ENCODE results near the gene RPS6KC1. TPM values are rescaled to one million over a fixed set of nuclear protein-coding genes. Genes with fewer than 3 reads are reported as not detected.
"Not testable (repeated sequence)": the region's sequence is repeated elsewhere in the genome, so short reads cannot be mapped to it uniquely, and the experiment has no call there.

Gene RPS6KC1
- total and polyA plus RNA-seq, 2 donors from 2014 or later, result 6.3 to 13.8 TPM

DNA sequence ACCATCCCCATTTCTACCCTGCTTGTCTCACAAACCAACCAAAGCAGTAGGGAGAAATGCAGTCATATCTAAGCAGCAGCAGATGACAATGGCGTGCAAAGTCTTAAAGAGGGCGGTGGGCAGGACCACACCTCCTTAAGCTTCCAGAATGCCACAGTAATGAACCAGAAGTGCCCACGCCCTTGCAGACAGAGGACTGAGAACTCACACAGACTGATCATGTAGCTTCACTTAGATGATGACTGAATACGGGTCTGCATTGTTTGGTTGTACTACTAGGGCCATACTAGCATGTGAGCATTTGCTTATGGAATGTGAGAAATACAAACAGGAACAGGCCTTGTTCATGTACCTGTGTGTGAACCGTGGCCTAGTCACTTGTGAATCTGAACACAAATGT, 246.0 kb downstream of the RPS6KC1 start:
- Histone ChIP-seq H3K9ac (ENCODE audit: low read length in 3 of 3) (no peak overlapping the region), H3K4me3 (ENCODE audit: low read length in 3 of 3) (no peak overlapping the region), H3K4me1 (ENCODE audit: control insufficient read depth in 2 of 3, insufficient read depth in 2 of 3, low read depth in 1 of 3, low read length in 3 of 3) (no peaks in the 10 kb centered on the region), H3K27ac (ENCODE audit: low read depth in 2 of 2, low read length in 2 of 2) (no peak overlapping the region), H3K9me3 (ENCODE audit: control insufficient read depth in 2 of 3, insufficient read depth in 1 of 3, low read length in 3 of 3) (peaks cover 0 to 13% (median 5%) of the 10 kb centered on the region in 3 donors), H3K36me3 (ENCODE audit: control insufficient read depth in 2 of 3, insufficient read depth in 3 of 3, low read length in 3 of 3) (no peaks in the 10 kb centered on the region), H3K27me3 (ENCODE audit: control insufficient read depth, insufficient read depth, low read length) (no peaks in the 10 kb centered on the region)
- TF ChIP-seq, protein P1, sequence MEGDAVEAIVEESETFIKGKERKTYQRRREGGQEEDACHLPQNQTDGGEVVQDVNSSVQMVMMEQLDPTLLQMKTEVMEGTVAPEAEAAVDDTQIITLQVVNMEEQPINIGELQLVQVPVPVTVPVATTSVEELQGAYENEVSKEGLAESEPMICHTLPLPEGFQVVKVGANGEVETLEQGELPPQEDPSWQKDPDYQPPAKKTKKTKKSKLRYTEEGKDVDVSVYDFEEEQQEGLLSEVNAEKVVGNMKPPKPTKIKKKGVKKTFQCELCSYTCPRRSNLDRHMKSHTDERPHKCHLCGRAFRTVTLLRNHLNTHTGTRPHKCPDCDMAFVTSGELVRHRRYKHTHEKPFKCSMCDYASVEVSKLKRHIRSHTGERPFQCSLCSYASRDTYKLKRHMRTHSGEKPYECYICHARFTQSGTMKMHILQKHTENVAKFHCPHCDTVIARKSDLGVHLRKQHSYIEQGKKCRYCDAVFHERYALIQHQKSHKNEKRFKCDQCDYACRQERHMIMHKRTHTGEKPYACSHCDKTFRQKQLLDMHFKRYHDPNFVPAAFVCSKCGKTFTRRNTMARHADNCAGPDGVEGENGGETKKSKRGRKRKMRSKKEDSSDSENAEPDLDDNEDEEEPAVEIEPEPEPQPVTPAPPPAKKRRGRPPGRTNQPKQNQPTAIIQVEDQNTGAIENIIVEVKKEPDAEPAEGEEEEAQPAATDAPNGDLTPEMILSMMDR (IDR thresholded peaks at IDR 0.05; ENCODE audit: borderline replicate concordance, extremely low read depth, insufficient read depth), result no peak
- intact Hi-C loops (cut with DNase I), result no loop called here
- FAIRE-seq, result no peak
- no peak for DNase-seq

DNA sequence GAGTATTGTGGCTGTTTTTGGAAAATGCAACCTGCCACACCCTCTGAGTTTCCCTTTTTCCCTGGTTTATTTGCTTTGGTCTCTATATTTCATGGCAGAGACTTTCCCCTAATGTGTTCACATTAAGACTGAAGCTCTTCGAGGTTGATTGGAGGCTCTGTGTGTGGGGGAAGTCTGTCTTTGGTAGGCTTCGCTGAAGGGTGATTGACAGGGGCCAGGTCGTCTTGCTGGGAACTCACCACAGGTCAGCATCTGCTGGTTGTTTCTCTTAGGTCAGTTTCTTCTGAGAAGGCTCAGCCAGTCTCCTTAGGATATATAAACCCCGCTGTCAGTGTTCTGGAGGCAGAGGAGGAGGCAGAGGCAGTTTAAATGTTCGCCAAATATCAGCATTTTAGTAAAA, 249.4 kb downstream of the RPS6KC1 start:
- intact Hi-C loops (cut with DNase I), result no loop called here
- no peak for FAIRE-seq
- no peak overlapping the region for H3K9ac ChIP-seq (ENCODE audit: low read length in 3 of 3)
- peaks cover 0 to 13% (median 5%) of the 10 kb centered on the region in 3 donors for H3K9me3 ChIP-seq (ENCODE audit: control insufficient read depth in 2 of 3, insufficient read depth in 1 of 3, low read length in 3 of 3)
- TF ChIP-seq, protein P1 (IDR thresholded peaks at IDR 0.05; ENCODE audit: borderline replicate concordance, extremely low read depth, insufficient read depth), result no peak
- no peak overlapping the region for H3K4me3 ChIP-seq (ENCODE audit: low read length in 3 of 3)
- no peak for DNase-seq
- H3K36me3 ChIP-seq (ENCODE audit: control insufficient read depth in 2 of 3, insufficient read depth in 3 of 3, low read length in 3 of 3), result no peaks in the 10 kb centered on the region
- no peaks in the 10 kb centered on the region for H3K27me3 ChIP-seq (ENCODE audit: control insufficient read depth, insufficient read depth, low read length)
- no peaks in the 10 kb centered on the region for H3K4me1 ChIP-seq (ENCODE audit: control insufficient read depth in 2 of 3, insufficient read depth in 2 of 3, low read depth in 1 of 3, low read length in 3 of 3)
- H3K27ac ChIP-seq (ENCODE audit: low read depth in 2 of 2, low read length in 2 of 2), result no peak overlapping the region

DNA sequence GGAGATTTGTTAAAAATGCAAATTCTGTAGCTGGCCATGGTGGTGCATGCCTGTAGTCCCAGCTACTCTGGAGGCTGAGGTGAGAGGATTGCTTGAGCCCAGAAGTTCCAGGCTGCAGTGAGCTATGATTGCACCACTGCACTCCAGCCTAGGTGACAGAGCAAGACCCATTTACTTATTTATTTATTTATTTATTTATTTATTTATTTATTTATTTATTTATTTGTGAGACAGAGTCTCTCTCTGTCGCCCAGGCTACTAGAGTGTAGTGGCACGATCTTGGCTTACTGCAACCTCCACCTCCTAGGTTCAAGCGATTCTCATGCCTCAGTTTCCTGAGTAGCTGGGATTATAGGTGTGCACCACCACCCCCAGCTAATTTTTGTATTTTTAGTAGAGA, 250.5 kb downstream of the RPS6KC1 start:
- H3K9ac ChIP-seq (ENCODE audit: low read length in 3 of 3); H3K4me1 ChIP-seq (ENCODE audit: control insufficient read depth in 2 of 3, insufficient read depth in 2 of 3, low read depth in 1 of 3, low read length in 3 of 3); intact Hi-C loops (cut with DNase I); DNase-seq; FAIRE-seq; H3K27me3 ChIP-seq (ENCODE audit: control insufficient read depth, insufficient read depth, low read length); H3K4me3 ChIP-seq (ENCODE audit: low read length in 3 of 3); H3K9me3 ChIP-seq (ENCODE audit: control insufficient read depth in 2 of 3, insufficient read depth in 1 of 3, low read length in 3 of 3); H3K36me3 ChIP-seq (ENCODE audit: control insufficient read depth in 2 of 3, insufficient read depth in 3 of 3, low read length in 3 of 3); H3K27ac ChIP-seq (ENCODE audit: low read depth in 2 of 2, low read length in 2 of 2): not testable (repeated sequence)

DNA sequence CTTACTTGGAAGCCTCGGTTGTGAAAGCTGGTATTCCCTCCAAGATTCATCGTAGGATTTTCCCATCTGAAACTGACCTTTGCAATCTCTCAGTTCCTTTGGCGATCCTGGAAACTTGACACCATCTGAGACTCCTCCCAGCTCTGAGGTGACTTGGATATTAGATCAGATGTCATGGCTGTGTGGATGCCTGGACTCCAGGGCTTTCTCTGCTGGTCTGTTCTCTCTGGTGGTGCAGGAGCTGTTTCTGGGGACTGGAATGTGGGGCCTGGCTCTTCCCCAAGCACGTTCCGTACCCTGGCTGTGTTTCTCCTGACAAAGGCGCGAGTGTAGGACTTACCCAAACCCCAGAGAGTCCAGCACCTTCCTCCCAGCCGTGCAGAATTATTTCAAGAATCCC, 252.2 kb downstream of the RPS6KC1 start:
- no peak overlapping the region for H3K27ac ChIP-seq (ENCODE audit: low read depth in 2 of 2, low read length in 2 of 2)
- TF ChIP-seq, protein P1 (IDR thresholded peaks at IDR 0.05; ENCODE audit: borderline replicate concordance, extremely low read depth, insufficient read depth), result no peak
- H3K4me3 ChIP-seq (ENCODE audit: low read length in 3 of 3), result no peak overlapping the region
- FAIRE-seq, result no peak
- no peaks in the 10 kb centered on the region for H3K9me3 ChIP-seq (ENCODE audit: control insufficient read depth in 2 of 3, insufficient read depth in 1 of 3, low read length in 3 of 3)
- intact Hi-C loops (cut with DNase I), result no loop called here
- H3K27me3 ChIP-seq (ENCODE audit: control insufficient read depth, insufficient read depth, low read length), result no peaks in the 10 kb centered on the region
- DNase-seq, result peak in 2 of 5 donors; percentile 31 to 35
- H3K36me3 ChIP-seq (ENCODE audit: control insufficient read depth in 2 of 3, insufficient read depth in 3 of 3, low read length in 3 of 3), result no peaks in the 10 kb centered on the region
- no peak overlapping the region for H3K9ac ChIP-seq (ENCODE audit: low read length in 3 of 3)
- H3K4me1 ChIP-seq (ENCODE audit: control insufficient read depth in 2 of 3, insufficient read depth in 2 of 3, low read depth in 1 of 3, low read length in 3 of 3), result no peaks in the 10 kb centered on the region
